GM19023 (cell line): ENCODE data around the gene WASHC2A.
"Not testable (repeated sequence)": the region's sequence is repeated elsewhere in the genome, so short reads cannot be mapped to it uniquely, and the experiment has no call there.

Source experiments
- ATAC-seq: cut with Tn5 transposase; IDR thresholded peaks from one replicate; pipeline ENCODE4 v1.9.1; 2021; ENCODE audit warnings: mild to moderate bottlenecking, moderate library complexity; ENCODE audit not compliant: unreplicated experiment

Gene WASHC2A

DNA sequence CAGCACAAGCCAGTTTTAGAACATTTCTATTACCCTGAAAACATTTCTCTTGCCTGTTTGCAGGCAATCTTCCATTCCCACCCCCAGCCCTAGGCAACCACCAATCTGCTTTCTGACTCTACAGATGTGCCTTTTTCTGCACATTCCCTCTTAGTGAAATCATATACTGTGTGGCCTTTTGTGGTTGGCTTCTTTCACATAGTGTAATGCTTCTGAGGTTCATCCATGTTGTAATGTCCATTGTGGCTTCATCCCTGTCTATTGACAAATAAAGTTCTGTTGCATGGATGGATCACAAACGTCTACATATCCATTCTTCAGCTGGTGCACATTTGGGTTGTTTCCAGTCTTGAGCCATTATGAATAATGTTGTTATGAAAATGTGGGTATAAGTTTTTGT, 77.8 kb downstream of the WASHC2A start:
- not testable (repeated sequence) for ATAC-seq

DNA sequence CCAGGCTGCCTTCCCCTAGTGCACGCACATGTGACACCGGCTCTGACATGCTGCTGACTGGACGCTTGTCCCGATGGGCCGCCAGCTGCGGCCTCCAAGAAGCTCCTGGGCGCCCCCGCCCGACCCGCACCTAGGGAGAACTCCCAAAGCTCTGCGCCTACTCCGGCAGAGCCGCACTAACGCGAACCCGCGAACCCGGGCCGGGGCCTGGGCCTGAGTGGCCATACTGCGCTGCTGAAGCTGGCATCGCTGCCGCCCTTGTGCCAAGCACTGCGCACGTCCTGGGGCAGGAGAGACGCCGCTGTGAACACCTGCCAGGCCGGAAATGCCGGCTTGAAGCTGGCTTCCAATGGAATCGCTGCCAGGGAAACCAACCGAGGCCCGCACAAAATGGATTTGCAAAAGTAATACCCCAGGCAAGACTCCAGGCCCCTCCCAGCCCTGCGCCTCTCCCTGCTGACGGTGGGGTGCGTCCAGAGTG, 85.1 kb downstream of the WASHC2A start:
- ATAC-seq: no peak

DNA sequence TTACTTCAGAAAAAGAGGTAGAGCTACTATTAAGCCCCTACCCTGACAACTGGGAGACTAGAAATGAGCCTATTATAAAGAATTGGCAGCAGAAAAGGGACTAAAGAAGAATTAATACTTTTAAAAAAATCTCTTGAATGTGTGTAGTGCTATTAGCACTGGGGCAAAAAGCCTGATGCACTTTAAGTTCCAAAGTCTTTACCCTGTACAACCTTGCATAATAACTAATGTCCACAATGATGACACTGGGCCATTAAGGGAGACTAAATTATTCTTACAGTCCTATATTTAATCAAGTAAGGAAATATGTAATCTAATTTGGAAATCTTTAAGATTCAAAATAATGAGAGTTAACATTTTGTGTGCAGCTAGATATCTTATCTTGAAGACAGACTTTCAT, 90.1 kb downstream of the WASHC2A start:
- ATAC-seq: not testable (repeated sequence)

DNA sequence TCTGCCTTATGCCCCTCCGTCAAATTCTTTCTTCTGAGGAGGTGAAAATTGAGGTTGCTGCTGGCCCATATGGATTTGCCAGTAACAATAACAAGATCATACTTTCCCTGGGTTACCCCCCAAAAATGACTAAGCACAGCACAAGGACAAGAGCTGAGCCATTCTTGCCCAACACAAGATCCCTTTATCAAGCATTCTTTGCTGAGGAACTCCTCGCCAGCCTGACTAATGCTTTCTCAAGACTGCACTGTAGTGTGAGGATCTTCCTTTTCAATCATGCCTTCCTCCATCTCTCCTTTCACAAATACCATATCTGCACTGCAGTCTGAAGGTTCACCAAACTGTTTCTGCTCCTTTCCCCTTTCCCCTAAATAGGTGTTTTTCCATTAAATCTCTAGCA, 92.1 kb downstream of the WASHC2A start:
- not testable (repeated sequence) for ATAC-seq

DNA sequence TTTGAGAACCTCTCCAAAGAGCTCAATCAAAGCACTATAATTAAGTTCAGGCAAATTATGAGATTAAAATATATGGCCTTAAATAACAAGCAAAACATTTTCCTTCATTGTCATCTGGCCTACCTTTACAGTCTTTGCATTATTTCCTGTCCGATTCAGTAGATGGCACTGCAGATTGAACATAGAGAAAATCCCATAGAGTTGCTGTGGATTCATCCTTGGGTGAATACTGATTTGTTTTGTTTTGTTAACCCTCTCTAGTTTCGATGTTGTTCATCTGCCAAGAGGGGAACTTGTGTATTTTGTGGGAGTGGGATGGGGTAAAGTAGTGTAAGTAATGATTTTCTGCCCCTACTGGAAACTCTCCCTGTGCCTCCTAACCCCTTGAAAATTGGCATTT, 97.3 kb downstream of the WASHC2A start:
- not testable (repeated sequence) for ATAC-seq

DNA sequence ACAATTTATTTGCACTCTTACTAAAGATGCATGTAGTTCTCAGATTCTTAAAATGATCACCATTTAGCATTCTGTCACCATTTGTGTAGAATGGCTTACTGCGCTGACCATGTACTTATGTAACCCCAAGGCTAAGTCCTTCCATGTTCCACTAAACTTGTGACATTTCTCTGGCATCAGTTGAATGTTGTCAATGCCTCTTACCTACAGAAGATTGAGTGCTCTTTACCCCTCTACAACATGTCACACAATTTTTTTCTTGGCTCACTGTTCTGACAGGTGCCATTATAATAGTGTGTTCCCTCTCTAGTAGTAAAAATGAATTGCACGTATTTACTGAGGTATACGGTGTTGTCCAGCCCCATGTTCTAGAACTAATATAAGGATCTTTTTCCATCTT, 100.1 kb downstream of the WASHC2A start:
- ATAC-seq: not testable (repeated sequence)

DNA sequence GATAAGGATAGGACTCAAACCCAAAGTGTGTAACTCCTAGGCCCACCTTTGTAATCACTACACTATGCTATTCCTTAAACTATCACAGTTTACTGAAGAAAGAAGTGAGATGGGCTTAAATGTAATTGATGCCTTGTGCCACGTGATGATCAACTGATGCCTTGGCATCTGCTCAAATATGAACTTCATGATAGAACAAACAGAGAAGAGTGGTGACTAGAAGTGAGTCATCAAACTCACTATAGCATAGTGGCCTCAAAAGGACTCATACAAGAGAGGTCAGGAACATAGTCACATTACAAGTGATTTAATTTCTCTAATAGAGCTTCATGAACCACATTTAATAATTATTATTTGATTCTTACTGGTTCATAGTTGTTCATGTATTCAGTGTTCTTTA, 101.8 kb downstream of the WASHC2A start:
- ATAC-seq: not testable (repeated sequence)

DNA sequence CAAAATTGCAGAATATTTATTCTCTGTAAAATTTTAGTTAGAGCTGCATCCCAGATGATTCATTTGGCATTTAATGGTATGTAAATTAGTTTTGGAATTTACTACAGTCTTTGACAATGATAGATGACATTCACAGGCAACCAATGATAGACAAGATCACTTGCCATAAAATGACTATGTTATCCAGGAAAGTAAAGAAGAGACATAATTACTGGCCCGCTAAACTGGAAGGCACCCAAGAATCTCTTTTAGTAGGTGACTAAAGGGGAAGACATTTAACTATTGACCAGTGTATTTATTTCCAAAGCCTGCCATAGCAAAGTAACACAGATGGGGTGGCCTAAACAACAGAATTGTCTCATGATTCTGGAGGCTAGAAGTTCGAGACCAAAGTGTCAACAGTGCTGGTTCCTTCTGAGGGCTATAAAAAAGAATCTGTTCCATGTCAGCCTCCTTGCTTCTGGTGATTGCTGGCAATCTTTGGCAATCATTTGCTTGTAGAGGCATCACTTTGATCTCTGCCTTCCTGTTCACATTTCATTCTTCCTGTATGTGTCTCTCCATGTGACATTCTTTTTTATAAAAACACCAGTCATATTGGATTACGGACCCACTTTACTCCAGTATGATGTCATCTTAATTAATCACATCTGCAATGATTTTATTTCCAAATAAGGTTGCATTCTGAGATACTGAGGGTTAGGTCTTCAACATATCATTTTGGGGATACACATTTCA, 107.2 kb downstream of the WASHC2A start:
- ATAC-seq: not testable (repeated sequence)
